GM23338 (cell line): Measurements from ENCODE around the gene ZNF536. TPM values are rescaled to one million over a fixed set of nuclear protein-coding genes. Genes with fewer than 3 reads are reported as not detected.
"Not testable (repeated sequence)": the region's sequence is repeated elsewhere in the genome, so short reads cannot be mapped to it uniquely, and the experiment has no call there.

Experiments used
- ATAC-seq: fragments of 200-7000 bp; cut with Tn5 transposase; 3 replicates; pipeline ENCODE4 v1.9.1; 2020
- DNase-seq: peaks from one replicate; pipeline ENCODE4 v3.0.0-alpha.2; 2015; ENCODE audit warnings: low spot score
- H2AFZ ChIP-seq: fragments of 200-600 bp; sonication (generic); 2 replicates; pipeline ENCODE4 v1.8.0; 2016; ENCODE audit warnings: antibody characterized with exemption, mild to moderate bottlenecking, moderate library complexity
- H3F3A ChIP-seq: fragments of 200-600 bp; sonication (generic); replicated peaks from 2 replicates; pipeline ENCODE4 v1.8.0; 2017; ENCODE audit warnings: antibody characterized with exemption, mixed run types, low read depth
- H3K27ac ChIP-seq: fragments of 200-600 bp; sonication (generic); 2 replicates; pipeline ENCODE4 v1.6.1; 2016; ENCODE audit warnings: low read depth
- H3K27me3 ChIP-seq: fragments of 200-600 bp; sonication (generic); 2 replicates; pipeline ENCODE4 v1.8.0; 2016; ENCODE audit warnings: mild to moderate bottlenecking, mixed run types, moderate library complexity; ENCODE audit not compliant: insufficient read depth
- H3K36me3 ChIP-seq: fragments of 200-600 bp; sonication (generic); 2 replicates; pipeline ENCODE4 v1.8.0; 2016; ENCODE audit warnings: mild to moderate bottlenecking; ENCODE audit not compliant: insufficient read depth
- H3K4me1 ChIP-seq: fragments of 200-600 bp; sonication (generic); 2 replicates; pipeline ENCODE4 v1.8.0; 2016; ENCODE audit warnings: mild to moderate bottlenecking, moderate library complexity; ENCODE audit not compliant: insufficient read depth
- H3K4me2 ChIP-seq: fragments of 200-600 bp; sonication (generic); 2 replicates; pipeline ENCODE4 v1.7.1; 2017; ENCODE audit warnings: mixed run types
- H3K4me3 ChIP-seq: fragments of 200-600 bp; sonication (generic); 2 replicates; pipeline ENCODE4 v1.6.1; 2016; ENCODE audit warnings: mixed run types
- H3K79me2 ChIP-seq: fragments of 200-600 bp; sonication (generic); replicated peaks from 2 replicates; pipeline ENCODE4 v1.8.0; 2017; ENCODE audit warnings: mild to moderate bottlenecking; ENCODE audit not compliant: insufficient read depth
- H3K9me2 ChIP-seq: fragments of 200-600 bp; sonication (generic); 2 replicates; pipeline ENCODE4 v1.8.0; 2017; ENCODE audit not compliant: insufficient read depth
- H4K20me1 ChIP-seq: fragments of 200-600 bp; sonication (generic); replicated peaks from 2 replicates; pipeline ENCODE4 v1.8.0; 2017; ENCODE audit warnings: mild to moderate bottlenecking; ENCODE audit not compliant: insufficient read depth
- H3K27ac Mint-ChIP-seq: 2 replicates; pipeline ENCODE4 v1.8.0; 2020; ENCODE audit warnings: inconsistent platforms, mild to moderate bottlenecking, moderate library complexity, mixed read lengths
- H3K27me3 Mint-ChIP-seq: 3 replicates; pipeline ENCODE4 v1.8.0; 2022; ENCODE audit warnings: low read depth, mild to moderate bottlenecking, moderate library complexity, mixed read lengths, inconsistent platforms; ENCODE audit not compliant: insufficient read depth, poor library complexity
- H3K36me3 Mint-ChIP-seq: 3 replicates; pipeline ENCODE4 v1.8.0; 2021; ENCODE audit warnings: low read depth, mild to moderate bottlenecking, inconsistent platforms, moderate library complexity, mixed read lengths
- H3K4me1 Mint-ChIP-seq: 3 replicates; pipeline ENCODE4 v1.8.0; 2020; ENCODE audit warnings: mild to moderate bottlenecking, inconsistent platforms, mixed read lengths
- H3K4me3 Mint-ChIP-seq: 3 replicates; pipeline ENCODE4 v1.8.0; 2021; ENCODE audit warnings: moderate library complexity, mild to moderate bottlenecking, inconsistent platforms, mixed read lengths
- H3K9me3 Mint-ChIP-seq: 3 replicates; pipeline ENCODE4 v1.8.0; 2020; ENCODE audit warnings: moderate library complexity, mild to moderate bottlenecking, inconsistent platforms, mixed read lengths
- CREB1 ChIP-seq: fragments of 250-450 bp; sonication (Bioruptor Pico); IDR thresholded peaks from 2 replicates; pipeline ENCODE4 v1.5.0; 2020; ENCODE audit warnings: low read depth, mild to moderate bottlenecking, moderate library complexity
- CTCF ChIP-seq, 2 experiments: fragments of 200-600 bp in 1 of 2; sonication (generic) in 1 of 2; conservative IDR thresholded peaks; 2 replicates each; pipeline versions ENCODE4 v1.5.1 to v1.6.1; 2016 to 2017; ENCODE audit warnings: antibody characterized with exemption in 2 of 2, low read depth in 2 of 2, mild to moderate bottlenecking in 2 of 2, moderate library complexity in 1 of 2
- ETS1 ChIP-seq: IDR thresholded peaks from 2 replicates; pipeline ENCODE4 v1.6.1; 2016; ENCODE audit warnings: antibody characterized with exemption
- EZH2 ChIP-seq: fragments of 200-600 bp; sonication (generic); IDR thresholded peaks from one replicate; pipeline ENCODE4 v1.8.0; 2017; ENCODE audit warnings: antibody characterized with exemption, mild to moderate bottlenecking, low read depth; ENCODE audit not compliant: unreplicated experiment
- EZH2phosphoT487 ChIP-seq: fragments of 200-600 bp; sonication (generic); IDR thresholded peaks from one replicate; pipeline ENCODE4 v1.8.1; 2018; ENCODE audit warnings: antibody characterized with exemption; ENCODE audit not compliant: unreplicated experiment
- JUNB ChIP-seq: IDR thresholded peaks from one replicate; pipeline ENCODE4 v1.6.1; 2016; ENCODE audit warnings: antibody characterized with exemption; ENCODE audit not compliant: unreplicated experiment
- NANOG ChIP-seq: IDR thresholded peaks from 2 replicates; pipeline ENCODE4 v1.6.1; 2016; ENCODE audit warnings: antibody characterized with exemption, borderline replicate concordance
- ZNF114 ChIP-seq: fragments of 250-450 bp; sonication (Bioruptor Pico); IDR thresholded peaks from 2 replicates; pipeline ENCODE4 v1.5.0; 2020; ENCODE audit warnings: mild to moderate bottlenecking, moderate library complexity
- ZNF331 ChIP-seq: fragments of 250-450 bp; sonication (Bioruptor Pico); IDR thresholded peaks from 2 replicates; pipeline ENCODE4 v1.5.0; 2020; ENCODE audit warnings: low read depth, mild to moderate bottlenecking, moderate library complexity
- ZNF462 ChIP-seq: fragments of 250-450 bp; sonication (Bioruptor Pico); IDR thresholded peaks from 2 replicates; pipeline ENCODE4 v1.5.0; 2020; ENCODE audit warnings: mild to moderate bottlenecking, moderate library complexity
- polyA plus RNA-seq: library from polyadenylated mRNA; unstranded; fragments of >200 nt; fragmentation: Nextera tagmentation; extraction: Ambion mirVana; gene quantifications from 2 replicates; pipeline ENCODE4 v1.2.1, GENCODE V29; 2016
- total RNA-seq: library from RNA; depleted of rRNA; stranded (reverse); fragments of >200 nt; shearing (Covaris generic); gene quantifications from 2 replicates; pipeline ENCODE4 v1.2.3, GENCODE V29; 2014

Gene ZNF536
- total and polyA plus RNA-seq, 2 experiments from 2014 or later: 0.07 TPM; not detected in 1

- TF ChIP-seq CTCF (conservative IDR thresholded peaks at IDR 0.05; ENCODE audit: low read depth in 2 of 2): no peak
- no peak for TF ChIP-seq ZNF331
- no peak for TF ChIP-seq EZH2phosphoT487
- no peak for TF ChIP-seq NANOG
- TF ChIP-seq ZNF114: no peak
- TF ChIP-seq ETS1: no peak
- TF ChIP-seq CREB1: no peak
- no peak for TF ChIP-seq EZH2
- no peak for TF ChIP-seq JUNB
Observed at GRCh38 chr19:30445385-30445784, 73.2 kb downstream of the ZNF536 start (continued).

- H3K36me3 ChIP-seq, H3K79me2 ChIP-seq, H3F3A ChIP-seq, H3K36me3 Mint-ChIP-seq, H4K20me1 ChIP-seq, ATAC-seq, H3K27me3 ChIP-seq, H3K27ac ChIP-seq, H3K27ac Mint-ChIP-seq, DNase-seq, H3K4me3 ChIP-seq, H3K4me2 ChIP-seq, H3K9me3 Mint-ChIP-seq, H3K9me2 ChIP-seq, H2AFZ ChIP-seq, H3K27me3 Mint-ChIP-seq, H3K4me3 Mint-ChIP-seq: not testable (repeated sequence)
- H3K4me1 ChIP-seq: peaks cover 33% of the 10 kb centered on the region
- peaks cover 47% of the 10 kb centered on the region for H3K4me1 Mint-ChIP-seq
Observed at GRCh38 chr19:30446120-30446519, 73.9 kb downstream of the ZNF536 start.

GRCh38 chr19:30446850-30447552 is 74.8 kb downstream of the ZNF536 start:
- no peaks in the 10 kb centered on the region for H3K36me3 Mint-ChIP-seq
- H3K27ac Mint-ChIP-seq: no peak overlapping the region
- peaks cover 6% of the 10 kb centered on the region for H3K27me3 Mint-ChIP-seq
- no peaks in the 10 kb centered on the region for H3K9me3 Mint-ChIP-seq
- Histone ChIP-seq H3K79me2 (no peaks in the 10 kb centered on the region), H2AFZ (no peak overlapping the region), H3K27ac (no peak overlapping the region), H4K20me1 (no peaks in the 10 kb centered on the region), H3K9me2 (no peaks in the 10 kb centered on the region), H3K27me3 (no peaks in the 10 kb centered on the region), H3K4me1 (peaks cover 33% of the 10 kb centered on the region), H3F3A (no peaks in the 10 kb centered on the region), H3K4me2 (no peak overlapping the region), H3K36me3 (no peaks in the 10 kb centered on the region), H3K4me3 (no peak overlapping the region)
- no peak for ATAC-seq
- peaks cover 50% of the 10 kb centered on the region for H3K4me1 Mint-ChIP-seq
- no peak overlapping the region for H3K4me3 Mint-ChIP-seq
- DNase-seq: no peak
- TF ChIP-seq ZNF462 (CRISPR knock-in tag): no peak
- TF ChIP-seq ZNF331: no peak
